HG02571 (cell line): Measurements from ENCODE around the gene GART.

Experiments used
- ATAC-seq: cut with Tn5 transposase; IDR thresholded peaks from one replicate; pipeline ENCODE4 v1.9.1; 2021; ENCODE audit warnings: mild to moderate bottlenecking, moderate library complexity; ENCODE audit not compliant: unreplicated experiment

GART gene

DNA sequence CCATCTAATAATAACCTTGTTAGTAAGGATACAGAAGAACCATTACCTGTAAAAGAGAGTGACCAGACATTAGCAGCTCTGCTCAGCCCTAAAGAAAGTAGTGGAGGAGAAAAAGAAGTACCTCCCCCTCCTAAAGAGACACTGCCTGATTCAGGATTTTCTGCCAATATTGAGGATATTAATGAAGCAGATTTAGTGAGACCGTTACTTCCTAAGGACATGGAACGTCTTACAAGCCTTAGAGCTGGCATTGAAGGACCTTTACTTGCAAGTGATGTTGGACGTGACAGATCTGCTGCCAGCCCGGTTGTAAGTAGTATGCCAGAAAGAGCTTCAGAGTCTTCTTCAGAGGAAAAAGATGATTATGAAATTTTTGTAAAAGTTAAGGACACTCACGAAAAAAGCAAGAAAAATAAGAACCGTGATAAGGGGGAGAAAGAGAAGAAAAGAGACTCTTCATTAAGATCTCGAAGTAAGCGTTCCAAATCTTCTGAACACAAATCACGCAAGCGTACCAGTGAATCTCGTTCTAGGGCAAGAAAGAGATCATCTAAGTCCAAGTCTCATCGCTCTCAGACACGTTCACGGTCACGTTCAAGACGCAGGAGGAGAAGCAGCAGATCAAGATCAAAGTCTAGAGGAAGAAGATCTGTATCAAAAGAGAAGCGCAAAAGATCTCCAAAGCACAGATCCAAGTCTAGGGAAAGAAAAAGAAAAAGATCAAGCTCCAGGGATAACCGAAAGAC, 12.5 kb upstream of the GART start:
- ATAC-seq = no peak

DNA sequence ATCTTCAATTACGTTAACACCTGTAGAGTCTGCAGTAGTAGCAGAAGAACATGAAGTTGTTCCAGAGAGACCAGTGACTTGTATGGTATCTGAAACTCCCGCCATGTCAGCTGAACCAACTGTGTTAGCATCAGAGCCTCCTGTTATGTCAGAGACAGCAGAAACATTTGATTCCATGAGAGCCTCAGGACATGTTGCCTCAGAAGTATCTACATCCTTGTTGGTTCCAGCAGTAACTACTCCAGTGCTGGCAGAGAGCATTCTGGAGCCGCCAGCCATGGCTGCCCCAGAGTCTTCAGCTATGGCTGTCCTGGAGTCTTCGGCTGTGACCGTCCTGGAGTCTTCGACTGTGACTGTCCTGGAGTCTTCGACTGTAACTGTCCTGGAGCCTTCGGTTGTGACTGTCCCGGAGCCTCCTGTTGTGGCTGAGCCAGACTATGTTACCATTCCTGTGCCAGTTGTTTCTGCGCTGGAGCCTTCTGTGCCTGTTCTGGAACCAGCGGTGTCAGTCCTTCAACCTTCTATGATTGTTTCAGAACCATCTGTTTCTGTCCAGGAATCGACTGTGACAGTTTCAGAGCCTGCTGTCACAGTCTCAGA, 11.2 kb upstream of the GART start:
- ATAC-seq = no peak

DNA sequence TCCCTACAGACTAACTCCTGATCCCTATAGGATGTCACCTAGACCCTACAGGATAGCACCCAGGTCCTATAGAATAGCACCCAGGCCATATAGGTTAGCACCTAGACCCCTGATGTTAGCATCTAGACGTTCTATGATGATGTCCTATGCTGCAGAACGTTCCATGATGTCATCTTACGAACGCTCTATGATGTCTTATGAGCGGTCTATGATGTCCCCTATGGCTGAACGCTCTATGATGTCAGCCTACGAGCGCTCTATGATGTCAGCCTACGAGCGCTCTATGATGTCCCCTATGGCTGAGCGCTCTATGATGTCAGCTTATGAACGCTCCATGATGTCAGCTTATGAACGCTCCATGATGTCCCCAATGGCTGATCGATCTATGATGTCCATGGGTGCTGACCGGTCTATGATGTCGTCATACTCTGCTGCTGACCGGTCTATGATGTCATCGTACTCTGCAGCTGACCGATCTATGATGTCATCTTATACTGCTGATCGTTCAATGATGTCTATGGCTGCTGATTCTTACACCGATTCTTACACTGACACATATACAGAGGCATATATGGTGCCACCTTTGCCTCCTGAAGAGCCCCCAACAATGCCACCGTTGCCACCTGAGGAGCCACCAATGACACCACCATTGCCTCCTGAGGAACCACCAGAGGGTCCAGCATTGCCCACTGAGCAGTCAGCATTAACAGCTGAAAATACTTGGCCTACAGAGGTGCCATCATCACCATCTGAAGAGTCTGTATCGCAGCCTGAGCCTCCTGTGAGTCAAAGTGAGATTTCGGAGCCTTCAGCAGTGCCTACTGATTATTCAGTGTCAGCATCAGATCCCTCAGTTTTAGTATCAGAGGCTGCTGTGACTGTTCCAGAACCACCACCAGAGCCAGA, 10.4 kb upstream of the GART start:
- no peak for ATAC-seq

GRCh38 chr21:33551664-33552063, 9.7 kb upstream of the GART start:
- ATAC-seq = no peak

DNA sequence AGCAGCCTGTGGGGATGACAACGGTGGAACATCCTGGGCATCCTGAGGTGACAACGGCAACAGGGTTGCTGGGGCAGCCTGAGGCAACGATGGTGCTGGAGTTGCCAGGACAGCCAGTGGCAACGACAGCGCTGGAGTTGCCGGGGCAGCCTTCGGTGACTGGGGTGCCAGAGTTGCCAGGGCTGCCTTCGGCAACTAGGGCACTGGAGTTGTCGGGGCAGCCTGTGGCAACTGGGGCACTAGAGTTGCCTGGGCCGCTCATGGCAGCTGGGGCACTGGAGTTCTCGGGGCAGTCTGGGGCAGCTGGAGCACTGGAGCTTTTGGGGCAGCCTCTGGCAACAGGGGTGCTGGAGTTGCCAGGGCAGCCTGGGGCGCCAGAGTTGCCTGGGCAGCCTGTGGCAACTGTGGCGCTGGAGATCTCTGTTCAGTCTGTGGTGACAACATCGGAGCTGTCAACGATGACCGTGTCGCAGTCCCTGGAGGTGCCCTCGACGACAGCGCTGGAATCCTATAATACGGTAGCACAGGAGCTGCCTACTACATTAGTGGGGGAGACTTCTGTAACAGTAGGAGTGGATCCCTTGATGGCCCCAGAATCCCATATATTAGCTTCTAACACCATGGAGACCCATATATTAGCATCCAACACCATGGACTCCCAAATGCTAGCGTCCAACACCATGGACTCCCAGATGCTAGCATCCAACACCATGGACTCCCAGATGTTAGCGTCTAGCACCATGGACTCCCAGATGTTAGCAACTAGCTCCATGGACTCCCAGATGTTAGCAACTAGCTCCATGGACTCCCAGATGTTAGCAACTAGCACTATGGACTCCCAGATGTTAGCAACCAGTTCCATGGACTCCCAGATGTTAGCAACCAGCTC, 9.1 kb upstream of the GART start:
- ATAC-seq = no peak

DNA sequence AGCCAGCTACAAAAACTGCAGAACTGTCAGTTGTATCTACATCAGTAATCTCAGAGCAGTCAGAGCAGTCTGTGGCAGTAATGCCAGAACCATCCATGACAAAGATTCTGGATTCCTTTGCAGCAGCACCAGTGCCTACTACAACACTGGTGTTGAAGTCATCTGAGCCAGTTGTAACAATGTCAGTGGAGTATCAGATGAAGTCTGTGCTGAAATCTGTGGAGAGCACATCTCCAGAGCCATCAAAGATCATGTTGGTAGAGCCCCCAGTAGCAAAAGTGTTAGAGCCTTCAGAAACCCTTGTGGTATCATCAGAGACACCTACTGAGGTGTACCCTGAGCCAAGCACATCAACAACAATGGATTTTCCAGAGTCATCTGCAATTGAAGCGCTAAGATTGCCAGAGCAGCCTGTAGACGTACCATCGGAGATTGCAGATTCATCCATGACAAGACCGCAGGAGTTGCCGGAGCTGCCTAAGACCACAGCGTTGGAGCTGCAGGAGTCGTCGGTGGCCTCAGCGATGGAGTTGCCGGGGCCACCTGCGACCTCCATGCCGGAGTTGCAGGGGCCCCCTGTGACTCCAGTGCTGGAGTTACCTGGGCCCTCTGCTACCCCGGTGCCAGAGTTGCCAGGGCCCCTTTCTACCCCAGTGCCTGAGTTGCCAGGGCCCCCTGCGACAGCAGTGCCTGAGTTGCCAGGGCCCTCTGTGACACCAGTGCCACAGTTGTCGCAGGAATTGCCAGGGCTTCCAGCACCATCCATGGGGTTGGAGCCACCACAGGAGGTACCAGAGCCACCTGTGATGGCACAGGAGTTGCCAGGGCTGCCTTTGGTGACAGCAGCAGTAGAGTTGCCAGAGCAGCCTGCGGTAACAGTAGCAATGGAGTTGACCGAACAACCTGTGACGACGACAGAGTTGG, 8.2 kb upstream of the GART start:
- no peak for ATAC-seq

- no peak for ATAC-seq
Measured at GRCh38 chr21:33546086-33546485, 4.2 kb upstream of the GART start.

DNA sequence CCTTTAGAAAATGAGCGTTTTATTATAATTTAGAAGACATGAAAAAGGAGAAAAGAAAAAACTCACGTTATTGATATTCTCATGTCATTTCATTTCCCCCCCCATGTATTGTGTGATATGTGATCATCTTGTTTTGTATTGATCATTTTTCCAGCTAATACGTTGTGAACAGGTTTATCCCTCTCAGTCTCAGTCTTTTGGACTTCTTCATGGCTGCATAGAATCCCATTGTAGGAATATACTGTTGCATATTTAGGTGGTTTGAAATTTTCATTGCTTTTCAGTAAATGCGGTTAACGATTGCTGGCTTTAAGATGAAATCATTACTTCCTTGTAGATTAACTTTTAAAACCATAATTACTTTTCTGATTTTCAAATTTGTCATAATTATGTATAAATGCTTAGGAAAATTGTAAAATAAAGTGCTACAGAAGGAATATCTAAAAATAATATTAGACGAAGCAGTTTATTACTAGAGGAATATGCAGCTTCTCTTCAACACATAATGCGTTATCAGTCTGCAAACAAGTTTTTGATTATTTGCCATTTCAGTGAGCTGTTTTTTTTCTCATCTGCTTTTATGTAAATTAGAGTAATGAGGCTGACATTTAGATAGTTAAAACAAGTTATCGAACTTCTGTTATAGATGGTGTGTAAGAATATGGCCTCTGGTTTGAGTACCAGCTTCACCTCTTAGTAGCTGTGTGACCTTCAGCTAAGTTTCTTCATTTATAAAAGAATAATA, 2.7 kb upstream of the GART start:
- ATAC-seq = no peak

- no peak for ATAC-seq
Measured at GRCh38 chr21:33543505-33544129, 1.7 kb upstream of the GART start.

DNA sequence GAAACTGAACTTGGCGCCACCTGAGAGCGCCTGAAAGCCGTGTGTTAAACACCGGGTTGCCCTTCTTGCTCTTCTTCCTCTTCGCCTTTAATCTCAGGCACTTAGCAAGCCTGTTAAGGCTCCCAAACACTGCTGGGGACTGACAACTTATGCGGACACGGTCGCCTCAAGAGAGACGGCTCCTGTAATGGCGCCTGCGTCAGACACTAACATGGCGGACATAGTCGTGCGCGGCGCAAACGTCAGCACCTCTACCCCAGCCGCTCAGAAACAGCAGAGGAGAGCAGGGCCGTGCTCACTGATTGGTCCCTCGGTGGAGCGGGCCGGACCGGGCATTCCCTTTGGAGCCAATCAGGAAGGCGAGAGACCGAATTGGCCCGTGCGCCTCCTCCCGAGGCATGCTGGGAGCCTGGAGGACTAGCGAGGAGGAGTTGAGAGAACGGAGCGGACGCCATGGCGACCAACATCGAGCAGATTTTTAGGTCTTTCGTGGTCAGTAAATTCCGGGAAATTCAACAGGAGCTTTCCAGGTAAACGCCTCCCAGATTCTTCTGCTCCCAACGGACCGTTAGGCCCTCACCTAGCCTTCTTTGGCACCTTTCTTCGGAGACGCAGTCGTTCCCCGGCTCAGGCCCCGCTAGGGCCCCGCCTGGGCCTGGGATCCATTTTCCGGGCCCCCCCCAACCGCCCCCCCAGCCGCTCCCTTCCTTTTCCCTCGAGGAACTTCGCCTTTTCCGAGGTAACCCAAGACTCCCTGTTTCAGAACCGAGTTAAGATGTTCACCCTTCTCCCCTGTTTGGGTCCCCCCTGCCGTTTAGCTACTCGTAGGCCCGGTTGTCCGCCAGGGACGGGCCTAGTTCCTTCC, 955 bp upstream of the GART start, which contains the start of gene SON:
SON (plus strand) TSS at position 399 of the 865 bp plus-strand sequence; CDS start at position 454, 55 bp downstream.
- peak; percentile 93 for ATAC-seq

GRCh38 chr21:33541105-33541711, 709 bp downstream of the GART start:
- no peak for ATAC-seq

GRCh38 chr21:33540711-33541104, 1.2 kb downstream of the GART start:
- ATAC-seq = no peak

GRCh38 chr21:33539616-33540015, 2.3 kb downstream of the GART start:
- ATAC-seq = no peak

DNA sequence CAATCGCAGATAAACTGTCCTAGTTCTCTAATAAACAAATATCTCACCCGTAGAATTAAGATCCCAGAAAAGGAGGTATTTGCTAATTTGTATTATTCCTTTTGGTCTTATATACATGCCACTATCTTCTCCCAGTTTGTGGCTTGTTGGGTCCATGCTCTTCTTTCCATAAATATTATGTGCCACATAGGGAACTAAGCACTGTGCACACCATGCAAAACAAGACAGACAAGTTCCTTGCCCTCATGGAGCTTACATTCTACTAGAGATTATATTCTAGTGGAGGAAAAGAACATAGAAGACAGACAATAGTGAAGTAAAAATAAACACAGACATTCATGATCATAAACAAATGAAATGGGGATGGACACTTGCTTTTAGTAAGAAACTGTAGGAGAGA, 4.7 kb downstream of the GART start:
- ATAC-seq = no peak

GRCh38 chr21:33531007-33531406, 10.9 kb downstream of the GART start:
- ATAC-seq = no peak

GRCh38 chr21:33522953-33523349, 19.0 kb downstream of the GART start:
- ATAC-seq = no peak

GRCh38 chr21:33522297-33522952, 19.5 kb downstream of the GART start:
- no peak for ATAC-seq
